Measurements from ENCODE around the gene GYS1. TPM values are rescaled to one million over a fixed set of nuclear protein-coding genes. Genes with fewer than 3 reads are reported as not detected.
A peak's percentile ranks its signal among the peaks of the same experiment; 100 is the strongest.

The GYS1 gene
- total RNA-seq, 1 donor from 2014 or later: 50.7 TPM

- ATAC-seq (ENCODE audit: low read depth) (peak; percentile 91), DNase-seq (peak; percentile 79)
- no peaks in the 10 kb centered on the region for H3K9me3 Mint-ChIP-seq
- no peaks in the 10 kb centered on the region for H3K27me3 Mint-ChIP-seq
- peak overlapping the region; percentile 46 for H3K27ac Mint-ChIP-seq
- CTCF ChIA-PET: interaction anchor here (0.6 to 5.6 kb wide), 28 partner anchors 9 to 245 kb away, joined by 3 to 49 read pairs (median 6); partner anchors contain the start of genes BAX, GYS1, HSD17B14 and NUCB1
- POLR2A ChIA-PET: interaction anchor here (0.5 to 8.1 kb wide), 15 partner anchors 8 to 1872 kb away, joined by 3 to 179 read pairs (median 8); partner anchors contain the start of genes CA11, GYS1, HSD17B14 and PPP1R15A
- TF ChIP-seq CTCF (IDR thresholded peaks at IDR 0.05): peak; percentile 97
- intact Hi-C loops (cut with micrococcal nuclease): loop anchor here (1.0 to 2.0 kb wide), 5 partner anchors 22 to 183 kb away; partner anchors contain the start of genes GYS1 and RUVBL2
- peaks cover 30% of the 10 kb centered on the region for H3K4me1 Mint-ChIP-seq
- H3K36me3 Mint-ChIP-seq (ENCODE audit: low read depth): peaks cover 52% of the 10 kb centered on the region
- H3K4me3 Mint-ChIP-seq: no peak overlapping the region
Observed at GRCh38 chr19:48970923-48971395, 22.1 kb downstream of the GYS1 start.

GRCh38 chr19:48970139-48970766 lies 22.9 kb downstream of the GYS1 start:
- no peak for TF ChIP-seq CTCF (IDR thresholded peaks at IDR 0.05)
- POLR2A ChIA-PET: interaction anchor here (0.5 to 8.1 kb wide), 15 partner anchors 8 to 1871 kb away, joined by 3 to 179 read pairs (median 6); partner anchors contain the start of genes CA11, GYS1, HSD17B14 and PPP1R15A
- DNase-seq (no peak), ATAC-seq (ENCODE audit: low read depth) (no peak)
- CTCF ChIA-PET: interaction anchor here (0.6 to 5.6 kb wide), 28 partner anchors 8 to 245 kb away, joined by 3 to 49 read pairs (median 6); partner anchors contain the start of genes BAX, GYS1, HSD17B14 and NUCB1
- Mint-ChIP-seq H3K36me3 (ENCODE audit: low read depth) (peaks cover 59% of the 10 kb centered on the region), H3K4me3 (no peak overlapping the region), H3K27me3 (no peaks in the 10 kb centered on the region), H3K27ac (no peak overlapping the region), H3K4me1 (peaks cover 37% of the 10 kb centered on the region), H3K9me3 (no peaks in the 10 kb centered on the region)
- intact Hi-C loops (cut with micrococcal nuclease): loop anchor here (2.0 kb wide), 2 partner anchors 23 to 127 kb away; partner anchors contain the start of genes GYS1 and RUVBL2

- intact Hi-C loops (cut with micrococcal nuclease): loop anchor here (2.0 to 5.0 kb wide), 3 partner anchors 23 to 127 kb away; partner anchors contain the start of genes GYS1 and RUVBL2
- Mint-ChIP-seq H3K27ac (no peak overlapping the region), H3K4me3 (no peak overlapping the region), H3K9me3 (no peaks in the 10 kb centered on the region), H3K27me3 (no peaks in the 10 kb centered on the region), H3K4me1 (peaks cover 44% of the 10 kb centered on the region), H3K36me3 (ENCODE audit: low read depth) (peaks cover 62% of the 10 kb centered on the region)
- CTCF ChIA-PET: interaction anchor here (1.2 to 5.6 kb wide), 10 partner anchors 10 to 181 kb away, joined by 3 to 49 read pairs (median 9); partner anchors contain the start of genes GYS1, HSD17B14, NUCB1 and RUVBL2
- ATAC-seq (ENCODE audit: low read depth) (no peak), DNase-seq (no peak)
- TF ChIP-seq CTCF (IDR thresholded peaks at IDR 0.05): no peak
- POLR2A ChIA-PET: interaction anchor here (1.4 to 8.1 kb wide), 4 partner anchors 10 to 133 kb away, joined by 3 to 179 read pairs (median 12); partner anchors contain the start of genes HSD17B14 and PPP1R15A
Observed at GRCh38 chr19:48969276-48970138, 23.6 kb downstream of the GYS1 start.

GRCh38 chr19:48968813-48969218 lies 24.3 kb downstream of the GYS1 start:
- POLR2A ChIA-PET: interaction anchor here (8.1 kb wide), 1 partner anchor 94 kb away, joined by 179 read pairs; the partner anchor contains the start of gene PPP1R15A
- Mint-ChIP-seq H3K27ac (no peak overlapping the region), H3K4me3 (no peak overlapping the region), H3K9me3 (no peaks in the 10 kb centered on the region), H3K36me3 (ENCODE audit: low read depth) (peaks cover 57% of the 10 kb centered on the region), H3K4me1 (peaks cover 51% of the 10 kb centered on the region), H3K27me3 (no peaks in the 10 kb centered on the region)
- CTCF ChIA-PET: interaction anchor here (1.2 kb wide), 1 partner anchor 127 kb away, joined by 3 read pairs; no protein-coding TSS in a partner anchor
- TF ChIP-seq CTCF (IDR thresholded peaks at IDR 0.05): no peak
- intact Hi-C loops (cut with micrococcal nuclease): loop anchor here (5.0 kb wide), 1 partner anchor 112 kb away; no protein-coding TSS in a partner anchor
- ATAC-seq (ENCODE audit: low read depth) (no peak), DNase-seq (no peak)

All from activated B cell treated with CpG ODN at 0.5 μM for 24 hours (primary cell).